Measurements from ENCODE around the gene TBC1D1.

TBC1D1 gene

DNA sequence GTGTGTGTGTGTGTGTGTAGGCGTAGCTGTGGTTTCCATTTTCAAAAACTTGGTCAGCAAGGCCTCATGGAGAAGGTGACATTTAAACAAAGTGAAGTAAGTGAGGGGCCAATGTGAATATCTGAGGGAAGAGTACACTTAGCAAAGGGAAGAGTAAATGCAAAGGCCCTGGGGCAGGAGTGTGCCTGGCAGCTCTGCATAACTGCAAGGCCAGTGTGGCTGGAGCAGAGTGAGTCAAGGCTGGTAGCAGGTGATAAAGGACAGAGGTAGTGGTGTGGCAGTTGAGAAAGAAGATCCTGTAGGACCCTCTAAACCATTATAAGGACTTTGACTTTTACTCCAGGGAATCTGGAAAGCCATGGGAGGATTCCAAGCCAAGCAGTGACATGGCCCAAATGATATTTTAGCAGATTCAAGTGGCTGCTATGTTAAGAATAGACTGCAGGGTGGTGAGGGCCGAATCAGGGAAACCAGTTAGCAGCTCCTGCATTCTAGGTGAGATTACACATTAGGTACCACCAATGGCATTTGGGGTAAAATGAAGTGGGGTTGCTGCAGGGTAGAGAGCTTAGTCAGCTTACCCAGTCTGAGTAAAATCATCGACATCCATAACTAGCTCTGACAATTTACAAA is 5.9 kb upstream of the TBC1D1 start:
- no peaks in the 10 kb centered on the region for H3K36me3 ChIP-seq (ENCODE audit: control insufficient read depth, low read length)
- no peak overlapping the region for H3K27ac ChIP-seq (ENCODE audit: low read depth, low read length)
- no peak overlapping the region for H3K4me2 ChIP-seq (ENCODE audit: low read length)
- no peak overlapping the region for H3K4me3 ChIP-seq (ENCODE audit: low read length)
- no peaks in the 10 kb centered on the region for H3K4me1 ChIP-seq (ENCODE audit: control insufficient read depth, low read length)
- no peaks in the 10 kb centered on the region for H3K9me3 ChIP-seq (ENCODE audit: control insufficient read depth, insufficient read depth, low read length)
- H3K79me2 ChIP-seq (ENCODE audit: control insufficient read depth, low read length) = no peaks in the 10 kb centered on the region
- peaks cover 7% of the 10 kb centered on the region; the same call in 1 of the 2 replicates for H3F3A ChIP-seq (ENCODE audit: control insufficient read depth, insufficient read depth)
- no peak for TF ChIP-seq EZH2phosphoT487 (IDR thresholded peaks at IDR 0.05; ENCODE audit: borderline replicate concordance, low read length)
- TF ChIP-seq, protein P1, sequence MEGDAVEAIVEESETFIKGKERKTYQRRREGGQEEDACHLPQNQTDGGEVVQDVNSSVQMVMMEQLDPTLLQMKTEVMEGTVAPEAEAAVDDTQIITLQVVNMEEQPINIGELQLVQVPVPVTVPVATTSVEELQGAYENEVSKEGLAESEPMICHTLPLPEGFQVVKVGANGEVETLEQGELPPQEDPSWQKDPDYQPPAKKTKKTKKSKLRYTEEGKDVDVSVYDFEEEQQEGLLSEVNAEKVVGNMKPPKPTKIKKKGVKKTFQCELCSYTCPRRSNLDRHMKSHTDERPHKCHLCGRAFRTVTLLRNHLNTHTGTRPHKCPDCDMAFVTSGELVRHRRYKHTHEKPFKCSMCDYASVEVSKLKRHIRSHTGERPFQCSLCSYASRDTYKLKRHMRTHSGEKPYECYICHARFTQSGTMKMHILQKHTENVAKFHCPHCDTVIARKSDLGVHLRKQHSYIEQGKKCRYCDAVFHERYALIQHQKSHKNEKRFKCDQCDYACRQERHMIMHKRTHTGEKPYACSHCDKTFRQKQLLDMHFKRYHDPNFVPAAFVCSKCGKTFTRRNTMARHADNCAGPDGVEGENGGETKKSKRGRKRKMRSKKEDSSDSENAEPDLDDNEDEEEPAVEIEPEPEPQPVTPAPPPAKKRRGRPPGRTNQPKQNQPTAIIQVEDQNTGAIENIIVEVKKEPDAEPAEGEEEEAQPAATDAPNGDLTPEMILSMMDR (IDR thresholded peaks at IDR 0.05; ENCODE audit: low read depth, low read length, poor library complexity, severe bottlenecking) = no peak
- H3K9me2 ChIP-seq (replicated peaks; ENCODE audit: control insufficient read depth, low read length) = no peaks in the 10 kb centered on the region
- H3K27me3 ChIP-seq (ENCODE audit: control insufficient read depth, low read length) = peaks cover 14% of the 10 kb centered on the region
- H4K20me1 ChIP-seq (ENCODE audit: control insufficient read depth, insufficient read depth, low read depth, low read length) = no peaks in the 10 kb centered on the region

- no peaks in the 10 kb centered on the region for H3K9me3 ChIP-seq (ENCODE audit: control insufficient read depth, insufficient read depth, low read length)
- H3F3A ChIP-seq (ENCODE audit: control insufficient read depth, insufficient read depth) = peaks cover 7% of the 10 kb centered on the region; the same call in 1 of the 2 replicates
- TF ChIP-seq, protein P1 (IDR thresholded peaks at IDR 0.05; ENCODE audit: low read depth, low read length, poor library complexity, severe bottlenecking) = no peak
- no peak for TF ChIP-seq EZH2phosphoT487 (IDR thresholded peaks at IDR 0.05; ENCODE audit: borderline replicate concordance, low read length)
- peaks cover 19% of the 10 kb centered on the region for H3K27me3 ChIP-seq (ENCODE audit: control insufficient read depth, low read length)
- no peak overlapping the region for H3K4me2 ChIP-seq (ENCODE audit: low read length)
- no peak overlapping the region for H3K27ac ChIP-seq (ENCODE audit: low read depth, low read length)
- H3K36me3 ChIP-seq (ENCODE audit: control insufficient read depth, low read length) = no peaks in the 10 kb centered on the region
- H3K79me2 ChIP-seq (ENCODE audit: control insufficient read depth, low read length) = no peaks in the 10 kb centered on the region
- H3K4me3 ChIP-seq (ENCODE audit: low read length) = no peak overlapping the region
- no peaks in the 10 kb centered on the region for H3K9me2 ChIP-seq (replicated peaks; ENCODE audit: control insufficient read depth, low read length)
- peaks cover 5% of the 10 kb centered on the region for H3K4me1 ChIP-seq (ENCODE audit: control insufficient read depth, low read length)
- H4K20me1 ChIP-seq (ENCODE audit: control insufficient read depth, insufficient read depth, low read depth, low read length) = no peaks in the 10 kb centered on the region
These were observed 5.4 kb upstream of the TBC1D1 start for GRCh38 chr4:37885496-37885895.

- Histone ChIP-seq H3K79me2 (ENCODE audit: control insufficient read depth, low read length) (peaks cover 21% of the 10 kb centered on the region), H3K27ac (ENCODE audit: low read depth, low read length) (no peak overlapping the region), H3K9me2 (replicated peaks; ENCODE audit: control insufficient read depth, low read length) (no peaks in the 10 kb centered on the region), H3K4me1 (ENCODE audit: control insufficient read depth, low read length) (peaks cover 22% of the 10 kb centered on the region), H3F3A (ENCODE audit: control insufficient read depth, insufficient read depth) (peaks cover 7% of the 10 kb centered on the region; the same call in 1 of the 2 replicates), H4K20me1 (ENCODE audit: control insufficient read depth, insufficient read depth, low read depth, low read length) (no peaks in the 10 kb centered on the region), H3K4me3 (ENCODE audit: low read length) (peak overlapping the region; percentile 75), H3K27me3 (ENCODE audit: control insufficient read depth, low read length) (peaks cover 14% of the 10 kb centered on the region; the same call in 1 of the 2 replicates), H3K9me3 (ENCODE audit: control insufficient read depth, insufficient read depth, low read length) (no peaks in the 10 kb centered on the region), H3K36me3 (ENCODE audit: control insufficient read depth, low read length) (no peaks in the 10 kb centered on the region), H3K4me2 (ENCODE audit: low read length) (peak overlapping the region; percentile 66)
- no peak for TF ChIP-seq EZH2phosphoT487 (IDR thresholded peaks at IDR 0.05; ENCODE audit: borderline replicate concordance, low read length)
- TF ChIP-seq, protein P1 (IDR thresholded peaks at IDR 0.05; ENCODE audit: low read depth, low read length, poor library complexity, severe bottlenecking) = no peak
These were observed 759 bp upstream of the TBC1D1 start for GRCh38 chr4:37889849-37890800.

All from DOHH2 (cell line).